SK-N-SH (cell line): ENCODE measurements around the gene ZNF445.

Experiments used
- CTCF ChIP-seq: fragments of 200-600 bp; sonication (generic); IDR thresholded peaks from 2 replicates; pipeline ENCODE4 v1.6.1; 2017; ENCODE audit warnings: antibody characterized with exemption, mild to moderate bottlenecking, moderate library complexity
- MAX ChIP-seq: IDR thresholded peaks from 2 replicates; pipeline ENCODE4 v1.4.0; 2012; ENCODE audit warnings: low read depth
- TAF1 ChIP-seq: IDR thresholded peaks from 2 replicates; pipeline ENCODE4 v1.6.1; 2012; ENCODE audit warnings: low read depth, mild to moderate bottlenecking, low read length, moderate library complexity, borderline replicate concordance

- TF ChIP-seq CTCF (no peak), MAX (no peak), TAF1 (no peak)
Observed at GRCh38 chr3:44387404-44387803, 90.1 kb downstream of the ZNF445 start.
